Measurements from ENCODE around the gene PARD3.

The PARD3 gene

GRCh38 chr10:34316154-34316553 lies 498.9 kb downstream of the PARD3 start:
- no peak for DNase-seq

- DNase-seq, result no peak
Measured at GRCh38 chr10:34314457-34314856, 500.6 kb downstream of the PARD3 start.

GRCh38 chr10:34313888-34314287 lies 501.2 kb downstream of the PARD3 start:
- DNase-seq, result no peak

GRCh38 chr10:34313353-34313752 lies 501.7 kb downstream of the PARD3 start:
- DNase-seq, result no peak

- DNase-seq, result no peak
Measured at GRCh38 chr10:34311679-34312078, 503.4 kb downstream of the PARD3 start.

- DNase-seq, result no peak
Measured at GRCh38 chr10:34310234-34310633, 504.9 kb downstream of the PARD3 start.

GRCh38 chr10:34305189-34305588 lies 509.9 kb downstream of the PARD3 start:
- no peak for DNase-seq

GRCh38 chr10:34303022-34303421 lies 512.1 kb downstream of the PARD3 start:
- no peak for DNase-seq

- no peak for DNase-seq
Measured at GRCh38 chr10:34299105-34299611, 515.9 kb downstream of the PARD3 start.

- no peak for DNase-seq
Measured at GRCh38 chr10:34298346-34298818, 516.7 kb downstream of the PARD3 start.

GRCh38 chr10:34297541-34298345 lies 517.4 kb downstream of the PARD3 start:
- DNase-seq, result no peak

- no peak for DNase-seq
Measured at GRCh38 chr10:34295142-34295548, 520.0 kb downstream of the PARD3 start.

GRCh38 chr10:34294137-34294536 lies 521.0 kb downstream of the PARD3 start:
- no peak for DNase-seq

GRCh38 chr10:34292675-34293074 lies 522.4 kb downstream of the PARD3 start:
- no peak for DNase-seq

GRCh38 chr10:34292194-34292565 lies 522.9 kb downstream of the PARD3 start:
- DNase-seq, result no peak

- DNase-seq, result no peak
Measured at GRCh38 chr10:34291466-34292193, 523.5 kb downstream of the PARD3 start.

- DNase-seq, result no peak
Measured at GRCh38 chr10:34290412-34291081, 524.5 kb downstream of the PARD3 start.

GRCh38 chr10:34288634-34289033 lies 526.5 kb downstream of the PARD3 start:
- DNase-seq, result no peak

- DNase-seq, result no peak
Measured at GRCh38 chr10:34286136-34286739, 528.9 kb downstream of the PARD3 start.

GRCh38 chr10:34281661-34282582 lies 533.2 kb downstream of the PARD3 start:
- peak; percentile 72 for DNase-seq

- peak; percentile 64 for DNase-seq
Measured at GRCh38 chr10:34280599-34281374, 534.3 kb downstream of the PARD3 start.

Data from suppressor macrophage treated with lipopolysaccharide for 4 hours (primary cell).